HepG2 (cell line): ENCODE data around the gene CMA1. TPM values are rescaled to one million over a fixed set of nuclear protein-coding genes. Genes with fewer than 3 reads are reported as not detected.
A peak's percentile ranks its signal among the peaks of the same experiment; 100 is the strongest.

Source experiments
- AGO2 ChIP-seq: fragments of 200-400 bp; formaldehyde crosslinking; optimal IDR thresholded peaks from 2 replicates; pipeline ENCODE3; 2017; ENCODE audit warnings: mild to moderate bottlenecking, low read depth, low read length, moderate library complexity
- KDM3A ChIP-seq: IDR thresholded peaks from 2 replicates; pipeline ENCODE4 v1.6.1; 2018; ENCODE audit warnings: low read depth, missing compliant biosample characterization
- MAX ChIP-seq: IDR thresholded peaks from 2 replicates; pipeline ENCODE4 v1.6.1; 2012; ENCODE audit warnings: inconsistent platforms
- MBNL3 ChIP-seq: fragments of 250-450 bp; sonication (Bioruptor Pico); conservative IDR thresholded peaks from 2 replicates; pipeline ENCODE4 v1.8.0; 2022; ENCODE audit warnings: mild to moderate bottlenecking, inconsistent platforms
- NFIB ChIP-seq: sonication (generic); formaldehyde crosslinking; IDR thresholded peaks from 2 replicates; pipeline ENCODE4 v1.9.0; 2021; ENCODE audit warnings: missing genetic modification reagents, mild to moderate bottlenecking, borderline replicate concordance
- RXRB ChIP-seq: IDR thresholded peaks from 2 replicates; pipeline ENCODE4 v1.6.1; 2016; ENCODE audit warnings: borderline replicate concordance, missing genetic modification reagents, missing compliant biosample characterization
- SATB2 ChIP-seq: sonication (generic); formaldehyde crosslinking; IDR thresholded peaks from 2 replicates; pipeline ENCODE4 v1.5.0; 2020; ENCODE audit warnings: missing genetic modification reagents
- TFE3 ChIP-seq: IDR thresholded peaks from 2 replicates; pipeline ENCODE4 v1.6.1; 2016
- U2AF1 ChIP-seq: fragments of 200-400 bp; formaldehyde crosslinking; optimal IDR thresholded peaks from 2 replicates; pipeline ENCODE3; 2017; ENCODE audit warnings: mild to moderate bottlenecking, low read depth, low read length
- ZBTB8A ChIP-seq: sonication (generic); formaldehyde crosslinking; IDR thresholded peaks from 2 replicates; pipeline ENCODE4 v1.4.0; 2020; ENCODE audit warnings: mild to moderate bottlenecking, low read depth, missing genetic modification reagents, borderline replicate concordance
- ZNF101 ChIP-seq: sonication (generic); formaldehyde crosslinking; IDR thresholded peaks from 2 replicates; pipeline ENCODE4 v1.4.0; 2020; ENCODE audit warnings: mild to moderate bottlenecking, low read depth, missing genetic modification reagents, borderline replicate concordance
- ZNF143 ChIP-seq: sonication (generic); formaldehyde crosslinking; IDR thresholded peaks from 2 replicates; pipeline ENCODE4 v1.4.0; 2020; ENCODE audit warnings: missing genetic modification reagents
- ZNF260 ChIP-seq: sonication (generic); formaldehyde crosslinking; IDR thresholded peaks from 2 replicates; pipeline ENCODE4 v1.4.0; 2020; ENCODE audit warnings: missing genetic modification reagents, low read depth, mild to moderate bottlenecking, borderline replicate concordance
- ZNF30 ChIP-seq: sonication (generic); formaldehyde crosslinking; IDR thresholded peaks from 2 replicates; pipeline ENCODE4 v1.5.0; 2020; ENCODE audit warnings: mild to moderate bottlenecking, missing genetic modification reagents
- ZNF451 ChIP-seq: sonication (generic); formaldehyde crosslinking; IDR thresholded peaks from 2 replicates; pipeline ENCODE4 v1.5.0; 2020; ENCODE audit warnings: mild to moderate bottlenecking, missing genetic modification reagents
- ZNF570 ChIP-seq: sonication (generic); formaldehyde crosslinking; IDR thresholded peaks from 2 replicates; pipeline ENCODE4 v1.4.0; 2020; ENCODE audit warnings: mild to moderate bottlenecking, missing genetic modification reagents, borderline replicate concordance
- ZNF703 ChIP-seq: sonication (generic); formaldehyde crosslinking; IDR thresholded peaks from 2 replicates; pipeline ENCODE4 v1.5.1; 2020; ENCODE audit warnings: missing genetic modification reagents, mild to moderate bottlenecking, moderate library complexity, borderline replicate concordance
- ZNF724P ChIP-seq: sonication (generic); formaldehyde crosslinking; IDR thresholded peaks from 2 replicates; pipeline ENCODE4 v1.8.0; 2022; ENCODE audit warnings: missing genetic modification reagents, borderline replicate concordance
- ZNF766 ChIP-seq: sonication (generic); formaldehyde crosslinking; IDR thresholded peaks from 2 replicates; pipeline ENCODE4 v1.5.0; 2020; ENCODE audit warnings: missing genetic modification reagents, borderline replicate concordance
- ZNF768 ChIP-seq: sonication (generic); formaldehyde crosslinking; IDR thresholded peaks from 2 replicates; pipeline ENCODE4 v1.4.0; 2020; ENCODE audit warnings: missing genetic modification reagents
- ZNF879 ChIP-seq: sonication (generic); formaldehyde crosslinking; IDR thresholded peaks from 2 replicates; pipeline ENCODE4 v1.8.1; 2023; ENCODE audit warnings: missing genetic modification reagents
- ZSCAN25 ChIP-seq: sonication (generic); formaldehyde crosslinking; IDR thresholded peaks from 2 replicates; pipeline ENCODE4 v1.8.0; 2022; ENCODE audit warnings: mild to moderate bottlenecking, missing genetic modification reagents
- polyA plus RNA-seq, 8 experiments: library from polyadenylated mRNA; depleted of rRNA in 3 of 8; stranded (reverse) in 7 of 8; unstranded in 1 of 8; fragments of >200 nt; fragmentation: Illumina TruSeq in 4 of 8; extraction: Trizol in 4 of 8; gene quantifications; 2 replicates each; pipeline versions ENCODE4 v1.2.1 to v1.2.3, GENCODE V29; 2011 to 2016; ENCODE audit warnings: low read depth in 4 of 8, missing spikeins in 1 of 8, mixed read lengths in 1 of 8; ENCODE audit not compliant: insufficient read depth in 1 of 8
- total RNA-seq, 5 experiments: library from RNA; depleted of rRNA; stranded (reverse); fragments of >200 nt; fragmentation: Illumina TruSeq; extraction: Trizol; gene quantifications; 2 replicates each; pipeline ENCODE4 v1.2.3, GENCODE V29; 2016; ENCODE audit warnings: low read depth in 1 of 5
- TF ChIP-seq, protein P1 (sequence below): sonication (generic); formaldehyde crosslinking; IDR thresholded peaks from 2 replicates; pipeline ENCODE4 v1.8.0; 2023; ENCODE audit warnings: mild to moderate bottlenecking, missing genetic modification reagents
- TF ChIP-seq, protein P2 (sequence below): sonication (generic); formaldehyde crosslinking; IDR thresholded peaks from 2 replicates; pipeline ENCODE4 v1.4.0; 2020; ENCODE audit warnings: missing genetic modification reagents, borderline replicate concordance
- TF ChIP-seq, protein P3 (sequence below): sonication (generic); formaldehyde crosslinking; IDR thresholded peaks from 2 replicates; pipeline ENCODE4 v1.4.0; 2020; ENCODE audit warnings: missing genetic modification reagents

CMA1 gene
- total and polyA plus RNA-seq, 2 of the 13 experiments (the other 11 are each of a cell fraction or from before 2014, with no cell fraction given): not detected

- peak; percentile 71 for TF ChIP-seq MAX
- TF ChIP-seq ZNF766 (CRISPR knock-in tag): peak; percentile 94; the same call in 1 of the 2 replicates
- TF ChIP-seq ZSCAN25 (CRISPR knock-in tag): peak; percentile 85; the same call in 1 of the 2 replicates
- TF ChIP-seq SATB2 (CRISPR knock-in tag): peak; percentile 62; the same call in 1 of the 2 replicates
- TF ChIP-seq MBNL3 (CRISPR knock-in tag): no peak
- no peak for TF ChIP-seq ZNF260 (CRISPR knock-in tag)
- TF ChIP-seq ZNF768: peak; percentile 67
- TF ChIP-seq ZNF703 (CRISPR knock-in tag): no peak
- TF ChIP-seq KDM3A (CRISPR knock-in tag): peak; percentile 79
- peak; percentile 91; the same call in 1 of the 2 replicates for TF ChIP-seq ZNF724P (CRISPR knock-in tag)
- TF ChIP-seq ZNF879 (CRISPR knock-in tag): no peak
- TF ChIP-seq ZNF451: peak; percentile 78; the same call in 1 of the 2 replicates
- peak; percentile 68 for TF ChIP-seq AGO2
- peak; percentile 84; the same call in 1 of the 2 replicates for TF ChIP-seq ZNF30 (CRISPR knock-in tag)
- peak; percentile 77 for TF ChIP-seq TFE3 (CRISPR knock-in tag)
- TF ChIP-seq RXRB (CRISPR knock-in tag): peak; percentile 71
- TF ChIP-seq ZNF101 (CRISPR knock-in tag): peak; percentile 89; the same call in 1 of the 2 replicates
- TF ChIP-seq ZBTB8A (CRISPR knock-in tag): no peak
- TF ChIP-seq NFIB (CRISPR knock-in tag): no peak
- TF ChIP-seq U2AF1: peak; percentile 54
- TF ChIP-seq, protein P1, sequence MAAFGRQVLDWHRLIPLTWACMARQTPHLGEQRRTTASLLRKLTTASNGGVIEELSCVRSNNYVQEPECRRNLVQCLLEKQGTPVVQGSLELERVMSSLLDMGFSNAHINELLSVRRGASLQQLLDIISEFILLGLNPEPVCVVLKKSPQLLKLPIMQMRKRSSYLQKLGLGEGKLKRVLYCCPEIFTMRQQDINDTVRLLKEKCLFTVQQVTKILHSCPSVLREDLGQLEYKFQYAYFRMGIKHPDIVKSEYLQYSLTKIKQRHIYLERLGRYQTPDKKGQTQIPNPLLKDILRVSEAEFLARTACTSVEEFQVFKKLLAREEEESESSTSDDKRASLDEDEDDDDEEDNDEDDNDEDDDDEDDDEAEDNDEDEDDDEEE (CRISPR knock-in tag): no peak
- TF ChIP-seq, protein P2, sequence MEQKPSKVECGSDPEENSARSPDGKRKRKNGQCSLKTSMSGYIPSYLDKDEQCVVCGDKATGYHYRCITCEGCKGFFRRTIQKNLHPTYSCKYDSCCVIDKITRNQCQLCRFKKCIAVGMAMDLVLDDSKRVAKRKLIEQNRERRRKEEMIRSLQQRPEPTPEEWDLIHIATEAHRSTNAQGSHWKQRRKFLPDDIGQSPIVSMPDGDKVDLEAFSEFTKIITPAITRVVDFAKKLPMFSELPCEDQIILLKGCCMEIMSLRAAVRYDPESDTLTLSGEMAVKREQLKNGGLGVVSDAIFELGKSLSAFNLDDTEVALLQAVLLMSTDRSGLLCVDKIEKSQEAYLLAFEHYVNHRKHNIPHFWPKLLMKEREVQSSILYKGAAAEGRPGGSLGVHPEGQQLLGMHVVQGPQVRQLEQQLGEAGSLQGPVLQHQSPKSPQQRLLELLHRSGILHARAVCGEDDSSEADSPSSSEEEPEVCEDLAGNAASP (CRISPR knock-in tag): peak; percentile 89
- no peak for TF ChIP-seq ZNF570 (CRISPR knock-in tag)
- TF ChIP-seq, protein P3, sequence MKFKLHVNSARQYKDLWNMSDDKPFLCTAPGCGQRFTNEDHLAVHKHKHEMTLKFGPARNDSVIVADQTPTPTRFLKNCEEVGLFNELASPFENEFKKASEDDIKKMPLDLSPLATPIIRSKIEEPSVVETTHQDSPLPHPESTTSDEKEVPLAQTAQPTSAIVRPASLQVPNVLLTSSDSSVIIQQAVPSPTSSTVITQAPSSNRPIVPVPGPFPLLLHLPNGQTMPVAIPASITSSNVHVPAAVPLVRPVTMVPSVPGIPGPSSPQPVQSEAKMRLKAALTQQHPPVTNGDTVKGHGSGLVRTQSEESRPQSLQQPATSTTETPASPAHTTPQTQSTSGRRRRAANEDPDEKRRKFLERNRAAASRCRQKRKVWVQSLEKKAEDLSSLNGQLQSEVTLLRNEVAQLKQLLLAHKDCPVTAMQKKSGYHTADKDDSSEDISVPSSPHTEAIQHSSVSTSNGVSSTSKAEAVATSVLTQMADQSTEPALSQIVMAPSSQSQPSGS: peak; percentile 66
- TF ChIP-seq ZNF143: peak; percentile 43; the same call in 1 of the 2 replicates
Measured at GRCh38 chr14:24481622-24482324, 26.3 kb downstream of the CMA1 start (continued).
